ENCODE results near the gene CPXM1. TPM values are rescaled to one million over a fixed set of nuclear protein-coding genes. Genes with fewer than 3 reads are reported as not detected.

CPXM1 gene
- total RNA-seq, 1 donor from 2014 or later = 218 TPM

GRCh38 chr20:2801286-2801728 lies 880 bp upstream of the CPXM1 start:
- peaks cover 11% of the 10 kb centered on the region for H3K27me3 Mint-ChIP-seq (ENCODE audit: low read depth)
- H3K27ac Mint-ChIP-seq (ENCODE audit: unreplicated experiment) = peak overlapping the region; percentile 84
- H3K4me1 Mint-ChIP-seq = peaks cover 35% of the 10 kb centered on the region
- H3K36me3 Mint-ChIP-seq (ENCODE audit: low read depth) = peaks cover 5% of the 10 kb centered on the region
- peak overlapping the region; percentile 96 for H3K4me3 Mint-ChIP-seq
- DNase-seq (ENCODE audit: low read depth, low spot score) = no peak
- no peak for TF ChIP-seq CTCF (conservative IDR thresholded peaks at IDR 0.05)
- H3K9me3 Mint-ChIP-seq = no peaks in the 10 kb centered on the region

- peak; percentile 25 for DNase-seq (ENCODE audit: low read depth, low spot score)
- Mint-ChIP-seq H3K36me3 (ENCODE audit: low read depth) (peaks cover 5% of the 10 kb centered on the region), H3K4me1 (peaks cover 30% of the 10 kb centered on the region), H3K4me3 (peak overlapping the region; percentile 94), H3K27ac (ENCODE audit: unreplicated experiment) (peak overlapping the region; percentile 99), H3K9me3 (no peaks in the 10 kb centered on the region), H3K27me3 (ENCODE audit: low read depth) (peaks cover 7% of the 10 kb centered on the region)
- TF ChIP-seq CTCF (conservative IDR thresholded peaks at IDR 0.05) = no peak
These were observed 523 bp downstream of the CPXM1 start for GRCh38 chr20:2799688-2800520.

GRCh38 chr20:2799271-2799670 lies 1.2 kb downstream of the CPXM1 start:
- no peak for DNase-seq (ENCODE audit: low read depth, low spot score)
- peak overlapping the region; percentile 94 for H3K4me3 Mint-ChIP-seq
- H3K9me3 Mint-ChIP-seq = no peaks in the 10 kb centered on the region
- peaks cover 8% of the 10 kb centered on the region for H3K36me3 Mint-ChIP-seq (ENCODE audit: low read depth)
- H3K27ac Mint-ChIP-seq (ENCODE audit: unreplicated experiment) = peak overlapping the region; percentile 99
- H3K4me1 Mint-ChIP-seq = peaks cover 30% of the 10 kb centered on the region
- TF ChIP-seq CTCF (conservative IDR thresholded peaks at IDR 0.05) = no peak
- H3K27me3 Mint-ChIP-seq (ENCODE audit: low read depth) = peaks cover 4% of the 10 kb centered on the region

GRCh38 chr20:2798814-2799213 lies 1.6 kb downstream of the CPXM1 start:
- Mint-ChIP-seq H3K36me3 (ENCODE audit: low read depth) (peaks cover 8% of the 10 kb centered on the region), H3K27ac (ENCODE audit: unreplicated experiment) (peak overlapping the region; percentile 99), H3K4me1 (peaks cover 30% of the 10 kb centered on the region), H3K9me3 (no peaks in the 10 kb centered on the region), H3K27me3 (ENCODE audit: low read depth) (peaks cover 3% of the 10 kb centered on the region), H3K4me3 (peak overlapping the region; percentile 94)
- DNase-seq (ENCODE audit: low read depth, low spot score) = no peak
- no peak for TF ChIP-seq CTCF (conservative IDR thresholded peaks at IDR 0.05)

GRCh38 chr20:2798095-2798805 lies 2.2 kb downstream of the CPXM1 start:
- Mint-ChIP-seq H3K27ac (ENCODE audit: unreplicated experiment) (no peak overlapping the region), H3K4me3 (peak overlapping the region; percentile 94), H3K9me3 (no peaks in the 10 kb centered on the region), H3K4me1 (peaks cover 30% of the 10 kb centered on the region), H3K36me3 (ENCODE audit: low read depth) (peaks cover 12% of the 10 kb centered on the region), H3K27me3 (ENCODE audit: low read depth) (peaks cover 5% of the 10 kb centered on the region)
- DNase-seq (ENCODE audit: low read depth, low spot score) = no peak
- TF ChIP-seq CTCF (conservative IDR thresholded peaks at IDR 0.05) = no peak

Measured in neural crest cell (in vitro differentiated cells).